WTC11 (cell line): ENCODE data around the gene MRPL20. TPM values are rescaled to one million over a fixed set of nuclear protein-coding genes. Genes with fewer than 3 reads are reported as not detected.
"Not testable (repeated sequence)": the region's sequence is repeated elsewhere in the genome, so short reads cannot be mapped to it uniquely, and the experiment has no call there.

ENCODE experiments used
- ATAC-seq: fragments of 200-7000 bp; cut with Tn5 transposase; 2 replicates; pipeline ENCODE4 v1.10.0; 2021; ENCODE audit warnings: mild to moderate bottlenecking, moderate library complexity
- CTCF ChIA-PET: fragments of 300-600 bp; sonication (Branson Sonifier 250); formaldehyde crosslinking; loops from one replicate; lab custom pipeline; 2021; ENCODE audit warnings: antibody characterized with exemption; lab: Charles Lee
- POLR2A ChIA-PET: fragments of 350-600 bp; sonication (Branson Sonifier 250); formaldehyde crosslinking; loops from one replicate; lab custom pipeline; 2021; ENCODE audit warnings: antibody characterized with exemption; lab: Charles Lee
- DNase-seq: peaks from one replicate; pipeline ENCODE4 v3.0.0; 2021; ENCODE audit warnings: low spot score
- H3K27ac Mint-ChIP-seq: 2 replicates; pipeline ENCODE4 v1.8.0; 2021; ENCODE audit warnings: mixed read lengths
- H3K27me3 Mint-ChIP-seq: 2 replicates; pipeline ENCODE4 v1.8.0; 2021; ENCODE audit warnings: low read depth, mild to moderate bottlenecking, moderate library complexity, mixed read lengths
- H3K36me3 Mint-ChIP-seq: 2 replicates; pipeline ENCODE4 v1.8.0; 2021; ENCODE audit warnings: mixed read lengths
- H3K4me1 Mint-ChIP-seq: 2 replicates; pipeline ENCODE4 v1.8.0; 2022; ENCODE audit warnings: mixed read lengths
- H3K4me3 Mint-ChIP-seq: 2 replicates; pipeline ENCODE4 v1.8.0; 2021; ENCODE audit warnings: mild to moderate bottlenecking, moderate library complexity, mixed read lengths
- H3K9me3 Mint-ChIP-seq: 2 replicates; pipeline ENCODE4 v1.8.0; 2021; ENCODE audit warnings: mixed read lengths
- CREM ChIP-seq: sonication (generic); formaldehyde crosslinking; IDR thresholded peaks from 2 replicates; pipeline ENCODE4 v1.8.1; 2022; ENCODE audit warnings: mild to moderate bottlenecking, missing genetic modification reagents, moderate library complexity
- FOXJ3 ChIP-seq: sonication (generic); formaldehyde crosslinking; IDR thresholded peaks from 2 replicates; pipeline ENCODE4 v1.9.0; 2021; ENCODE audit warnings: missing genetic modification reagents, mild to moderate bottlenecking, borderline replicate concordance
- GRHL2 ChIP-seq: fragments of 250-450 bp; sonication (Bioruptor Pico); IDR thresholded peaks from 2 replicates; pipeline ENCODE4 v1.8.0; 2022; ENCODE audit warnings: mild to moderate bottlenecking, moderate library complexity; ENCODE audit not compliant: insufficient replicate concordance, severe bottlenecking
- JUN ChIP-seq: sonication (generic); formaldehyde crosslinking; IDR thresholded peaks from 2 replicates; pipeline ENCODE4 v1.8.0; 2023; ENCODE audit warnings: mild to moderate bottlenecking, missing genetic modification reagents
- NR1H2 ChIP-seq: sonication (generic); formaldehyde crosslinking; IDR thresholded peaks from 2 replicates; pipeline ENCODE4 v1.9.0; 2021; ENCODE audit warnings: mild to moderate bottlenecking, moderate library complexity, missing genetic modification reagents
- NR3C1 ChIP-seq: sonication (generic); formaldehyde crosslinking; conservative IDR thresholded peaks from 2 replicates; pipeline ENCODE4 v1.8.1; 2023; ENCODE audit warnings: low read depth, mild to moderate bottlenecking, missing genetic modification reagents
- PRRX2 ChIP-seq: fragments of 250-450 bp; sonication (Bioruptor Pico); IDR thresholded peaks from 2 replicates; pipeline ENCODE4 v1.8.0; 2021; ENCODE audit warnings: mild to moderate bottlenecking
- SMAD4 ChIP-seq: sonication (generic); formaldehyde crosslinking; IDR thresholded peaks from 2 replicates; pipeline ENCODE4 v1.8.0; 2022; ENCODE audit warnings: mild to moderate bottlenecking, missing genetic modification reagents
- SOX15 ChIP-seq: fragments of 250-450 bp; sonication (Bioruptor Pico); IDR thresholded peaks from 2 replicates; pipeline ENCODE4 v1.9.0; 2021; ENCODE audit warnings: mild to moderate bottlenecking
- SP1 ChIP-seq: sonication (generic); formaldehyde crosslinking; conservative IDR thresholded peaks from 2 replicates; pipeline ENCODE4 v1.8.1; 2022; ENCODE audit warnings: missing genetic modification reagents
- ZNF423 ChIP-seq: fragments of 250-450 bp; sonication (Bioruptor Pico); IDR thresholded peaks from 2 replicates; pipeline ENCODE4 v2.1.2; 2022; ENCODE audit warnings: mild to moderate bottlenecking, moderate library complexity
- total RNA-seq: library from RNA; stranded (reverse); gene quantifications from 3 replicates; pipeline ENCODE4 v1.2.3, GENCODE V29; 2021
- TF ChIP-seq, protein P1 (sequence below): sonication (generic); formaldehyde crosslinking; IDR thresholded peaks from 2 replicates; pipeline ENCODE4 v1.8.0; 2023; ENCODE audit warnings: missing genetic modification reagents, mild to moderate bottlenecking, borderline replicate concordance
- TF ChIP-seq, protein P2 (sequence below): fragments of 200-600 bp; IDR thresholded peaks from 2 replicates; pipeline ENCODE4 v1.8.0; 2022; ENCODE audit warnings: antibody characterized with exemption
- TF ChIP-seq, protein P3 (sequence below): sonication (generic); formaldehyde crosslinking; conservative IDR thresholded peaks from 2 replicates; pipeline ENCODE4 v1.8.1; 2022; ENCODE audit warnings: mild to moderate bottlenecking, missing genetic modification reagents
- TF ChIP-seq, protein P4 (sequence below): sonication (generic); formaldehyde crosslinking; IDR thresholded peaks from 2 replicates; pipeline ENCODE4 v1.8.0; 2022; ENCODE audit warnings: mild to moderate bottlenecking, missing genetic modification reagents
- TF ChIP-seq, protein P5 (sequence below): fragments of 250-450 bp; sonication (Bioruptor Pico); IDR thresholded peaks from 2 replicates; pipeline ENCODE4 v1.9.0; 2021; ENCODE audit warnings: mild to moderate bottlenecking, borderline replicate concordance
- TF ChIP-seq, protein P6 (sequence below): sonication (generic); formaldehyde crosslinking; IDR thresholded peaks from 2 replicates; pipeline ENCODE4 v1.8.0; 2022; ENCODE audit warnings: mild to moderate bottlenecking, missing genetic modification reagents
- TF ChIP-seq, protein P7 (sequence below): sonication (generic); formaldehyde crosslinking; IDR thresholded peaks from 2 replicates; pipeline ENCODE4 v1.8.1; 2022; ENCODE audit warnings: mild to moderate bottlenecking, moderate library complexity, missing genetic modification reagents

MRPL20 gene
- total RNA-seq, 1 experiment from 2014 or later, result 156 TPM

DNA sequence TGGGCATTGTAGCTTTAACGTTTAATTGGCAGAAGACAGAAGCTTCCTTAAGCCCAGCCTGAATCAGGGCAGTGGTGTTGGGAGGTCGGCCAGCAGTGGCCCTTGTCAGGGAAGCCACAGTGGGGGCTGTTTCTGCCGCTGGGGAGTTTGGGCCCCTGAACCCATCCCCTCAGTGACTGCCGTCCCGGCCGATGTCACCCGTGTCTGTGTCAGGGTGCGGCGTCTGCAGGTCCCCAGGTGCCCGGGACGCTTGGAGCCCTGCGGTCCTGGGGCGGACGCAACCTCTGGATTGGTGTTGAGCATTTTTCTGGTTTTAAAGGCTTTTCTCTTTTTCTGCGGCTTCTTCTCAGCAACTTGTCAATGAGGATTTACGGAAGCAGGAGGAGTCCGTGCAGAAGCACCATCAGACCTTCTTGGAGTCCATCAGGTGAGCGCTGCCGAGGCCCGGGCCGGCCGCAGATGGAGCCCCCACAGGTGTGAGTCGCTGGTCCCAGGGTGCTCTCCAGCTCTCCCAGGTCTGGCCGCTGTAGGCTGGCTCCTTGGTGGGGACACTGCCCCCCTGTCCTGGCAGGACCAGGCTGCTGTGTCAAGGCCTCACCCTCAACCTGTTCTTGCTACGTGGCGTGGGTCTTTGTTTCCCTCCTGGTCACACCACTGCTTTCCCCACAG lies 44.7 kb upstream of the MRPL20 start (continued):
- TF ChIP-seq, protein P1, sequence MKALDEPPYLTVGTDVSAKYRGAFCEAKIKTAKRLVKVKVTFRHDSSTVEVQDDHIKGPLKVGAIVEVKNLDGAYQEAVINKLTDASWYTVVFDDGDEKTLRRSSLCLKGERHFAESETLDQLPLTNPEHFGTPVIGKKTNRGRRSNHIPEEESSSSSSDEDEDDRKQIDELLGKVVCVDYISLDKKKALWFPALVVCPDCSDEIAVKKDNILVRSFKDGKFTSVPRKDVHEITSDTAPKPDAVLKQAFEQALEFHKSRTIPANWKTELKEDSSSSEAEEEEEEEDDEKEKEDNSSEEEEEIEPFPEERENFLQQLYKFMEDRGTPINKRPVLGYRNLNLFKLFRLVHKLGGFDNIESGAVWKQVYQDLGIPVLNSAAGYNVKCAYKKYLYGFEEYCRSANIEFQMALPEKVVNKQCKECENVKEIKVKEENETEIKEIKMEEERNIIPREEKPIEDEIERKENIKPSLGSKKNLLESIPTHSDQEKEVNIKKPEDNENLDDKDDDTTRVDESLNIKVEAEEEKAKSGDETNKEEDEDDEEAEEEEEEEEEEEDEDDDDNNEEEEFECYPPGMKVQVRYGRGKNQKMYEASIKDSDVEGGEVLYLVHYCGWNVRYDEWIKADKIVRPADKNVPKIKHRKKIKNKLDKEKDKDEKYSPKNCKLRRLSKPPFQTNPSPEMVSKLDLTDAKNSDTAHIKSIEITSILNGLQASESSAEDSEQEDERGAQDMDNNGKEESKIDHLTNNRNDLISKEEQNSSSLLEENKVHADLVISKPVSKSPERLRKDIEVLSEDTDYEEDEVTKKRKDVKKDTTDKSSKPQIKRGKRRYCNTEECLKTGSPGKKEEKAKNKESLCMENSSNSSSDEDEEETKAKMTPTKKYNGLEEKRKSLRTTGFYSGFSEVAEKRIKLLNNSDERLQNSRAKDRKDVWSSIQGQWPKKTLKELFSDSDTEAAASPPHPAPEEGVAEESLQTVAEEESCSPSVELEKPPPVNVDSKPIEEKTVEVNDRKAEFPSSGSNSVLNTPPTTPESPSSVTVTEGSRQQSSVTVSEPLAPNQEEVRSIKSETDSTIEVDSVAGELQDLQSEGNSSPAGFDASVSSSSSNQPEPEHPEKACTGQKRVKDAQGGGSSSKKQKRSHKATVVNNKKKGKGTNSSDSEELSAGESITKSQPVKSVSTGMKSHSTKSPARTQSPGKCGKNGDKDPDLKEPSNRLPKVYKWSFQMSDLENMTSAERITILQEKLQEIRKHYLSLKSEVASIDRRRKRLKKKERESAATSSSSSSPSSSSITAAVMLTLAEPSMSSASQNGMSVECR, result no peak
- TF ChIP-seq JUN (CRISPR knock-in tag) (no peak), NR1H2 (no peak), FOXJ3 (CRISPR knock-in tag) (no peak)
- TF ChIP-seq, protein P2, sequence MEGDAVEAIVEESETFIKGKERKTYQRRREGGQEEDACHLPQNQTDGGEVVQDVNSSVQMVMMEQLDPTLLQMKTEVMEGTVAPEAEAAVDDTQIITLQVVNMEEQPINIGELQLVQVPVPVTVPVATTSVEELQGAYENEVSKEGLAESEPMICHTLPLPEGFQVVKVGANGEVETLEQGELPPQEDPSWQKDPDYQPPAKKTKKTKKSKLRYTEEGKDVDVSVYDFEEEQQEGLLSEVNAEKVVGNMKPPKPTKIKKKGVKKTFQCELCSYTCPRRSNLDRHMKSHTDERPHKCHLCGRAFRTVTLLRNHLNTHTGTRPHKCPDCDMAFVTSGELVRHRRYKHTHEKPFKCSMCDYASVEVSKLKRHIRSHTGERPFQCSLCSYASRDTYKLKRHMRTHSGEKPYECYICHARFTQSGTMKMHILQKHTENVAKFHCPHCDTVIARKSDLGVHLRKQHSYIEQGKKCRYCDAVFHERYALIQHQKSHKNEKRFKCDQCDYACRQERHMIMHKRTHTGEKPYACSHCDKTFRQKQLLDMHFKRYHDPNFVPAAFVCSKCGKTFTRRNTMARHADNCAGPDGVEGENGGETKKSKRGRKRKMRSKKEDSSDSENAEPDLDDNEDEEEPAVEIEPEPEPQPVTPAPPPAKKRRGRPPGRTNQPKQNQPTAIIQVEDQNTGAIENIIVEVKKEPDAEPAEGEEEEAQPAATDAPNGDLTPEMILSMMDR, result no peak

DNA sequence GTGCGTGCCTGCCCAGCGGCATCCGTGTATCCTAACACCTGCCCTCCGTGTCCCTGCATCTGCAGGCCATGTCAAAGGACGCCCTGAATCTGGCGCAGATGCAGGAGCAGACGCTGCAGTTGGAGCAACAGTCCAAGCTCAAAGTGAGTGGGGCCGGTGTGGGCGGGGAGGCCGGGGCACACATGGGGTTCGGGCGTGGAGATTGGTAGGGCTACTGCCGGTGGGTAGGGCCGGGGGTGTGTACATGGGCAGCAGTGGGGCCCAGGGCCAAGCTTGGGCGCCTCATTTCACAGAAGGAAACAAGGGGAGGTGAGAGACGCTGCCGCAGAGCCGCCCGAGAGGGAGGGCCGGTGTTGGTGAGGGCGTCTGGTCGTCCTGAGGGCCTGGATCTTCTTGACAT lies 43.5 kb upstream of the MRPL20 start:
- ChIA-PET POLR2A (interaction anchor here (0.6 to 0.7 kb wide), 2 partner anchors 132 to 291 kb away, joined by 3 to 5 read pairs; no protein-coding TSS in a partner anchor), CTCF (interaction anchor here (1.1 kb wide), 1 partner anchor 9 kb away, joined by 4 read pairs; no protein-coding TSS in a partner anchor)
- DNase-seq, H3K4me3 Mint-ChIP-seq, H3K4me1 Mint-ChIP-seq, H3K27ac Mint-ChIP-seq, ATAC-seq, H3K36me3 Mint-ChIP-seq, H3K9me3 Mint-ChIP-seq, H3K27me3 Mint-ChIP-seq: not testable (repeated sequence)

DNA sequence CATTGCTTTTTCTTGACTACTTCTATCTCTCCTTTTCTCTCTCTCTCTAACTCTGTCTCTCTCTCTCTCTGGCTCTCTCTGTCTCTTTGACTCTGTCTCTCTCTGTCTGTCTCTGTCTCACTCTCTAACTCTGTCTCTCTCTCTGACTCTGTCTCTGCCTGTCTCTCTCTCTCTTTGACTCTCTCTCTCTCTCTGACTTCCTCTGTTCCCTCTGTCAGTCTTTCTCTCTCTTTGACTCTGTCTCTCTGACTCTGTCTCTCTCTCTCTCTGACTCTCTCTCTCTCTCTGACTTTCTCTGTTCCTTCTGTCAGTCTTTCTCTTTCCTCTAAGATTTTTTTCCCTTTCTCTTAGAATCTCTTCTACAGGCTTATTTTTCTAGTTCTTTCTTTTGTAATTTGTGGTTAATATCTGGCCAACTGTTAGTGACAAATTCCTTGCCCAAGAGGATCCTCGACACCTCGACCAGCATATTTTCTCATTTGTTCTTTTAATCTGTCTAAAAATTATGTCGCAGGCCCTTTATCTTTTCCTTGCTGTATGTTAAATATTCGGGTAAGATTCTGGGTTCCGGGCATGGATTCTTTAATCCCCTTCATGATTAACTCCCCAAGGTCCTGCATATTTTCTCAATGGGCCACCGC lies 42.1 kb upstream of the MRPL20 start, which contains the start of gene ATAD3C:
TSS of gene ATAD3C (plus strand) at position 591 of the 641 bp plus-strand sequence. CDS start 995 bp downstream, outside the sequence.
- Mint-ChIP-seq H3K9me3 (no peaks in the 10 kb centered on the region), H3K4me3 (no peak within 1 kb of the TSS), H3K36me3 (no peaks in the 10 kb centered on the region), H3K4me1 (no peaks in the 10 kb centered on the region), H3K27me3 (peaks cover 4% of the 10 kb centered on the region), H3K27ac (no peak within 1 kb of the TSS)
- ATAC-seq (no peak), DNase-seq (no peak)
- ChIA-PET POLR2A (no interaction called here), CTCF (interaction anchor here (1.0 kb wide), 1 partner anchor 47 kb away, joined by 3 read pairs; no protein-coding TSS in a partner anchor)
- TF ChIP-seq, protein P3, sequence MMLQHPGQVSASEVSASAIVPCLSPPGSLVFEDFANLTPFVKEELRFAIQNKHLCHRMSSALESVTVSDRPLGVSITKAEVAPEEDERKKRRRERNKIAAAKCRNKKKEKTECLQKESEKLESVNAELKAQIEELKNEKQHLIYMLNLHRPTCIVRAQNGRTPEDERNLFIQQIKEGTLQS, result no peak
- TF ChIP-seq, protein P4, sequence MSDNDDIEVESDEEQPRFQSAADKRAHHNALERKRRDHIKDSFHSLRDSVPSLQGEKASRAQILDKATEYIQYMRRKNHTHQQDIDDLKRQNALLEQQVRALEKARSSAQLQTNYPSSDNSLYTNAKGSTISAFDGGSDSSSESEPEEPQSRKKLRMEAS, result no peak
- TF ChIP-seq FOXJ3 (CRISPR knock-in tag) (no peak), SOX15 (CRISPR knock-in tag) (no peak), NR3C1 (CRISPR knock-in tag) (no peak), ZNF423 (CRISPR knock-in tag) (no peak), CREM (no peak), SMAD4 (no peak), PRRX2 (CRISPR knock-in tag) (no peak), SP1 (CRISPR knock-in tag) (no peak), GRHL2 (CRISPR knock-in tag) (no peak)
- TF ChIP-seq, protein P5, sequence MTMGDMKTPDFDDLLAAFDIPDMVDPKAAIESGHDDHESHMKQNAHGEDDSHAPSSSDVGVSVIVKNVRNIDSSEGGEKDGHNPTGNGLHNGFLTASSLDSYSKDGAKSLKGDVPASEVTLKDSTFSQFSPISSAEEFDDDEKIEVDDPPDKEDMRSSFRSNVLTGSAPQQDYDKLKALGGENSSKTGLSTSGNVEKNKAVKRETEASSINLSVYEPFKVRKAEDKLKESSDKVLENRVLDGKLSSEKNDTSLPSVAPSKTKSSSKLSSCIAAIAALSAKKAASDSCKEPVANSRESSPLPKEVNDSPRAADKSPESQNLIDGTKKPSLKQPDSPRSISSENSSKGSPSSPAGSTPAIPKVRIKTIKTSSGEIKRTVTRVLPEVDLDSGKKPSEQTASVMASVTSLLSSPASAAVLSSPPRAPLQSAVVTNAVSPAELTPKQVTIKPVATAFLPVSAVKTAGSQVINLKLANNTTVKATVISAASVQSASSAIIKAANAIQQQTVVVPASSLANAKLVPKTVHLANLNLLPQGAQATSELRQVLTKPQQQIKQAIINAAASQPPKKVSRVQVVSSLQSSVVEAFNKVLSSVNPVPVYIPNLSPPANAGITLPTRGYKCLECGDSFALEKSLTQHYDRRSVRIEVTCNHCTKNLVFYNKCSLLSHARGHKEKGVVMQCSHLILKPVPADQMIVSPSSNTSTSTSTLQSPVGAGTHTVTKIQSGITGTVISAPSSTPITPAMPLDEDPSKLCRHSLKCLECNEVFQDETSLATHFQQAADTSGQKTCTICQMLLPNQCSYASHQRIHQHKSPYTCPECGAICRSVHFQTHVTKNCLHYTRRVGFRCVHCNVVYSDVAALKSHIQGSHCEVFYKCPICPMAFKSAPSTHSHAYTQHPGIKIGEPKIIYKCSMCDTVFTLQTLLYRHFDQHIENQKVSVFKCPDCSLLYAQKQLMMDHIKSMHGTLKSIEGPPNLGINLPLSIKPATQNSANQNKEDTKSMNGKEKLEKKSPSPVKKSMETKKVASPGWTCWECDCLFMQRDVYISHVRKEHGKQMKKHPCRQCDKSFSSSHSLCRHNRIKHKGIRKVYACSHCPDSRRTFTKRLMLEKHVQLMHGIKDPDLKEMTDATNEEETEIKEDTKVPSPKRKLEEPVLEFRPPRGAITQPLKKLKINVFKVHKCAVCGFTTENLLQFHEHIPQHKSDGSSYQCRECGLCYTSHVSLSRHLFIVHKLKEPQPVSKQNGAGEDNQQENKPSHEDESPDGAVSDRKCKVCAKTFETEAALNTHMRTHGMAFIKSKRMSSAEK (CRISPR knock-in tag), result no peak
- TF ChIP-seq, protein P6, sequence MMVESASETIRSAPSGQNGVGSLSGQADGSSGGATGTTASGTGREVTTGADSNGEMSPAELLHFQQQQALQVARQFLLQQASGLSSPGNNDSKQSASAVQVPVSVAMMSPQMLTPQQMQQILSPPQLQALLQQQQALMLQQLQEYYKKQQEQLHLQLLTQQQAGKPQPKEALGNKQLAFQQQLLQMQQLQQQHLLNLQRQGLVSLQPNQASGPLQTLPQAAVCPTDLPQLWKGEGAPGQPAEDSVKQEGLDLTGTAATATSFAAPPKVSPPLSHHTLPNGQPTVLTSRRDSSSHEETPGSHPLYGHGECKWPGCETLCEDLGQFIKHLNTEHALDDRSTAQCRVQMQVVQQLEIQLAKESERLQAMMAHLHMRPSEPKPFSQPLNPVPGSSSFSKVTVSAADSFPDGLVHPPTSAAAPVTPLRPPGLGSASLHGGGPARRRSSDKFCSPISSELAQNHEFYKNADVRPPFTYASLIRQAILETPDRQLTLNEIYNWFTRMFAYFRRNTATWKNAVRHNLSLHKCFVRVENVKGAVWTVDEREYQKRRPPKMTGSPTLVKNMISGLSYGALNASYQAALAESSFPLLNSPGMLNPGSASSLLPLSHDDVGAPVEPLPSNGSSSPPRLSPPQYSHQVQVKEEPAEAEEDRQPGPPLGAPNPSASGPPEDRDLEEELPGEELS (CRISPR knock-in tag), result no peak
- TF ChIP-seq, protein P7, sequence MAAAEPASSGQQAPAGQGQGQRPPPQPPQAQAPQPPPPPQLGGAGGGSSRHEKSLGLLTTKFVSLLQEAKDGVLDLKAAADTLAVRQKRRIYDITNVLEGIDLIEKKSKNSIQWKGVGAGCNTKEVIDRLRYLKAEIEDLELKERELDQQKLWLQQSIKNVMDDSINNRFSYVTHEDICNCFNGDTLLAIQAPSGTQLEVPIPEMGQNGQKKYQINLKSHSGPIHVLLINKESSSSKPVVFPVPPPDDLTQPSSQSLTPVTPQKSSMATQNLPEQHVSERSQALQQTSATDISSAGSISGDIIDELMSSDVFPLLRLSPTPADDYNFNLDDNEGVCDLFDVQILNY (CRISPR knock-in tag), result no peak
